Posterior cingulate gyrus (tissue), 11 donors: ENCODE data around the gene AUTS2.
A peak's percentile ranks its signal among the peaks of the same experiment; 100 is the strongest.

Experiments
- DNase-seq, 10 donors: peaks; one replicate each; pipeline versions ENCODE4 v3.0.0 to v3.0.0-alpha.2; 2020 to 2021; ENCODE audit warnings: mixed read lengths in 3 of 10
- intact Hi-C: fragments of 100-400 bp; cut with DNase I; formaldehyde crosslinking; loops from one replicate; pipeline ENCODE4 v1.15.1; 2023

The AUTS2 gene

GRCh38 chr7:69941077-69941651, 342.9 kb downstream of the AUTS2 start:
- no peak for DNase-seq
- intact Hi-C loops, result no loop called here

DNA sequence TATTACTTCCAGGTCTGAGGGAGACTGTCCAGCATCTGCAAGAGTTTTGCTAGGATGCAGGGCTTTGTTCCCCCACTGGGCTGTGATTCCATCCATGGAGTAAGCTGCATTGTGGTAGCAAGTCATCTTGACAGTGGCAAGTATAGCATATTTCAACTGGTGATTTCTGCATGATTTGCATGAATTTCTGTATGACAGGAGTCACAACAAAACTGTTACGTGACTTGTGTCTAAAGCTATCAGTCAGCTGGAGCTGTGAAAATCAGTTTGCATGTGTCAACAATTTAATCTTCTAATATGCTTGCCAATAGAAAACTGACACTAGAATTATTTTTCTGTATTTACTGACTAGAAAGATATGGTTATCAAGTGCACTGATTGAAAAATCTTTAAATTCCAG, 344.3 kb downstream of the AUTS2 start:
- intact Hi-C loops, result no loop called here
- DNase-seq, result no peak

DNA sequence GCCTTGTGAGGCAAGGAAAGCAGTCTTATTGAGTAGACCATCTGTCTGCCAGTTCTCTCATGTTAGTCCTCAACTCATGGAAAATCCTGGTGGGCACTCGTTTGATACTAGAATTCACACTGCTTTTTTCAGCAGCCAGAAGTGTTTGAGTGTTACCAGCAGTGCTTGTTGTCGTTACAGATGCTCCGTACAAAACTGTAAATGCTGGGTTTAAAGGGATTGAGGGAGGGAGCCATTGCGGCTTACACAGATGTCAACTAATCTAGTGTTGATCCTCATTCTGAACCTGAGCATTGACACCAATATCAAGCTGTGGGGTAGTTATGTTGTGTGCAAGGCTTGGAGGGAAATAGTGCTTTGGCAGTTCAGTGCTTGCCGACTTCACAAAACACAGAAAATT, 348.6 kb downstream of the AUTS2 start:
- intact Hi-C loops, result no loop called here
- DNase-seq, result no peak

DNA sequence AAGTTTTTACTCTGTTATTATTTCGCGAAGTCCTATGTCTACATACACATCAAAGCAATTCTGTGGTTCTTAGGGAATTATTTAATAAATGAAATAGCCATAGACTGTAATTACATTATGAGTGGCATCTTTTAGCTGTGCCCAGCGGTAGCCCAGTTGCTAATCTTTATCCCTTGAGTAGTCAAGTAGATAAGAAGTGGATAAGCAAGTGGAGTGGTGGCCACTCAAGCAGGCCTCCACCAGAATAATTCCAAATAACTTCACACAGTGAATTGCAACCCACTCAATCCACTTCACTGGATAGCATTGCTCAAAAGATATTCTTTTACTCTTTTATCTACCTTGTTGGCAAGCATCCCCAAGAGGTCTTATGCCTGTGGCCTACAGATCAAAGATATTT, 349.7 kb downstream of the AUTS2 start:
- intact Hi-C loops, result no loop called here
- DNase-seq, result no peak

- intact Hi-C loops, result no loop called here
- DNase-seq, result no peak
Observed at GRCh38 chr7:69949122-69949521, 350.8 kb downstream of the AUTS2 start.

- intact Hi-C loops, result no loop called here
- no peak for DNase-seq
Observed at GRCh38 chr7:69951458-69951857, 353.2 kb downstream of the AUTS2 start.

DNA sequence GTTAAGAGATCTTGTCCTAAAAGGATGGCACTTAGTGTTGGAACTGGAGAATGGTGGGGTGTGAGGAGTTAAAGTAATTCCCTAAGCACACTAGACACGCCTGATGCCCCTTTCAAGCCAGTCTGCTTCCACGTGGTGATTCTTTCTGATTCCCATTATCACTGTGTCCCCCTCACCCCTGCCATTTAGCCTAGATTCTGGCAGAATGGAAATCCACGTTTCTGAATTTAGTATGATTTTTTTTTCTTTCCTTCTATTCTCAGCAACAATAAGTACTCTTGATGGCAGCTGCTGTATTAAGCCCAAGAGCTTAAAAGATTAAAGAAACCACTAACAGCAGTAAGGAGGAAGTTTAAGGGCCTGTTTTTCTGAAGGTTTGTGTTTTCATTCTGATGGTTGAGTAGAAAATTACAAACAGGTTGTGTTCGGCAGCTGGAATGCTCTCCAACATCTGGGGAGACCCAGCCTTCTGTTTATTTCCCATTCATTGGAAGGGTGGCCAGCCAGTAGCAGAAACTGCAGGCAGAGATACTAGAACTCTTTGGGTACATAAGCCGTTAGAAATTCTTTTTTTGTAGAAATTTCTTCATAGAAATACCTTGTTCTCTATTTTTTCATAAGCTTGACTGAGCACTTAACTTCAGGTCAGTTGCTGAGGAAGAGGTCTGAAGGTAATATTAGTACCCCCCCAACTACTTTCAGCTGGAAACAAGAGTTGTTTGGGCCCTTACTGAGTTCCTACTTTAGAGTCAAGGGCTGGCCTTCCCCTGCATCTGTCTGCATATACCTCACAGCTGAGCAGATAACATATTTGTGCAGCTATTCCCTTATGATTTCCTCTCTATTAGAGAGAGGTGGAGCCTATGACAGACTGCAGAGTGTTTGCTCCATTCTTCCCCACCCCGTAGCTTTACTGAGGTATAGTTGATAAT, 355.1 kb downstream of the AUTS2 start:
- DNase-seq, result no peak
- intact Hi-C loops, result no loop called here

DNA sequence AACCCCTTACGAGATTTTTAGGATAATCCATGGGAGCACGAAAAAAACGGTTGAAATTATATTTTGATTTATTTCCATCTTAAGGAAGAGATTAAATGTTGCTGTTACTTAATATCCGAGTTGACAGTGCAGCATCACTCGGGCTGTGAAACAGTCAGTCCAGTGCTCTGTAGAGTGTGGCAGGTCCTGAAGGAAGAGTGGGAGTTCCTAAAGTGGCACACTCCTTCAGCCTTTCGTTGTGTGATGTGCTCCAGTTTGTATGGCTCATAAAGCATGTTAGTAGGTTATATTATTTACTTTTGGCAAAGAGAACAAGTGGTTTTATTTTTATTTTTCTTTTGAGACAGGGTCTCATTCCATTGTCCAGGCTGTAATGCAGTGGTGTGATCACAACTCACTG, 358.3 kb downstream of the AUTS2 start:
- no peak for DNase-seq
- intact Hi-C loops, result no loop called here

DNA sequence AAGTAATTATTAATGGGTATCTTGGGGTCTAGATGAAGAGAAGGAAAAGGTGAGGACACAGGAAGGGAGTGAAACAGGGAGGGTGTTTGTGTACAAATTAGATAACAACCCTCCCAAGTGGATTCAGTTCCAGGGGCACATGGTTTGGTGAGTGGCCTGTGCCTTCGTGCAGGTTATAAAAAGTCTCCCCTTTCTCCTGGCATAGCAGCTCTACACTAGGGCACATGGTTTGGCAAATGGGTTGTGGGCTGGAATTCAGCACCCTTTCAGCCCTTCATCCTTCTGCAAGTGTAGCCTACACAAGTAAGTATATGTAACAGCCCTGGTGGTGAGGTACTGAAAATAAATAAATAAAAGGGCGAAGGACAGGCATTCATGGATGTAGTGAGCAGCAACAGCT, 359.4 kb downstream of the AUTS2 start:
- DNase-seq, result no peak
- intact Hi-C loops, result no loop called here

GRCh38 chr7:69959789-69960499, 361.7 kb downstream of the AUTS2 start:
- intact Hi-C loops, result no loop called here
- DNase-seq, result no peak

- intact Hi-C loops, result no loop called here
- no peak for DNase-seq
Observed at GRCh38 chr7:69961436-69961835, 363.2 kb downstream of the AUTS2 start.

DNA sequence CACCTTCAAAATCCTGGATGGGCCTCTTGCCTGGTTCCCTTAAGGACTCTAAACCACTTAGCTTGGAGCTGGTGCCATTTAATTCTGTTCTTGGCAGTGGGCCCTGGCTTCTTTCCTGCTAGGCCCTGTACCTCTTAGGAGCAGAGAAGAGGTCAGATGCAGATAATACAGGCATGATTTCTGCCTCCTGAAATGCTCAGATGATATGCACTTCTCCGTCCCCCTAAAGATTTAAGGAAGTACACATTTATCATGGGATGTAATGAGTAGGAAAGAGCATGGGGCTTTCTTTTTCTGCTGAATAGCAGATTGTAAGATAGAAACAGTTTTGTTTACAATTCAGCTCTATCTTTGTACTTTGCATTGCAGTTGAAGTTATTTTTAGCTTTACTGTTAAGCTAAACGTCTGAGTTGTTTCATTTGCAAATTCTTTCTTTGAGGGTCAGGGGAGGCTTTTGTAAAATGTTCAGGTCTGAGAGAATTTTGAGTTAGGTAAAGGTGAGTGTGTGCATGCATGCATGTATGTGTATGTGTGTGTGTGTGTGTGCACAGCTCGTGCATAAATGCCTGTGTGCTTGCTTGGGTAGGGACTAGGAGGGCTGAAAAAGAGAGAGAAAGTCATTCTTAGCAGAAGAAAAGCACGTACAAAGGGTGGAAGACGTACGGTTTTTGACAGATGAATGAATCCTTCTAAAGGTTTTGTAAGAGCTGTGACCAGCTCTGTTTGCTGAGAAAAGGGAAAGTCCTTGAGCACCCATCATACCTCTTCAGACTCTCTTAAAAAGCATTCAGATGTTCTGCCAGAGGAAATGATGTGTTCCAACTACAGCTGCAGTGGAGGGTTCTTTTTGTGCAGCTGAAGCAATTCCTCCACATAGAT, 364.2 kb downstream of the AUTS2 start:
- intact Hi-C loops, result no loop called here
- DNase-seq, result peak in 4 of 10 donors; percentile 10 to 26 (median 12)

GRCh38 chr7:69963393-69963792, 365.1 kb downstream of the AUTS2 start:
- no peak for DNase-seq
- intact Hi-C loops, result no loop called here

DNA sequence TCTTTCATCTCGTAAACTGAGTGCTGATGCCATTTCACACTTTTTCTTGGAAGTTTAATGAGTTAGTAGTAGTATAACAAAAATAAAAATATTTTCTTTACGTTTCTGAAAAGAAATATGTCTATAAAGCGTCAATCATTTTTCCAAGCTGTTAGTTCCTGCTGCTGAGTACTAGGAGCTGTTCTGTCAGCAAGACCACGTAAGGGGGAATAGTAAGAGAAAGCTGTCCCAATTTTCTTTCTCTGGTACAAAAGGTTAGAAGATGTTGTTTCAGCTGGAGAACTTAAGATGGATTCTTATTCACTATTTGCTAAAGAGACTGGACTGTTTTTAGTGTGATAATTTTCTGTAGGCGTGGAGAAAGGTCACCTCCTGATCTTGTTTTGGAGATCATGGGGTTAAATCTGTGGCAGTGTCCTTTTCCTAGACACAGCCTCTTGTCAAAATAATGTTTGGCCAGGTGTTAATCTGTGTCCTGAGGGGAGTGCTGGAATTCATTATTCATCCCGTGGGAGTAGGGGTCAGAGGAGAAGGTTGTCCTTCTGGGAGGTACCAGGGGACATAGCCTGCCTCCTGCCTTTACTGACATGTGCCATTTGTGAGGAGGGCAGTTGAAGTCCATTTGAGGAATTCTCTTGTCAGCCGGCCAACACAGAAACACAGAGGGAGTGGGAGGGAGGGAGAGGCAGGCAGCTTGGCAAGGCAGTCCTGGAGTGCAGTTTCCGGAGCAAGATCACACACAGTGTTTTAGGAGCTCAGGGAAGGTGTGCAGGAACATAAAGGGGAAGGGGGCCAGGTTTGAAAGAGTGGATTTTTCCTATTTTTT, 368.7 kb downstream of the AUTS2 start:
- peak in 5 of 10 donors; percentile 11 to 78 (median 17) for DNase-seq
- intact Hi-C loops, result no loop called here

- intact Hi-C loops, result no loop called here
- DNase-seq, result no peak
Observed at GRCh38 chr7:69967689-69968450, 369.6 kb downstream of the AUTS2 start.

- intact Hi-C loops, result no loop called here
- no peak for DNase-seq
Observed at GRCh38 chr7:69968969-69969556, 370.8 kb downstream of the AUTS2 start.

DNA sequence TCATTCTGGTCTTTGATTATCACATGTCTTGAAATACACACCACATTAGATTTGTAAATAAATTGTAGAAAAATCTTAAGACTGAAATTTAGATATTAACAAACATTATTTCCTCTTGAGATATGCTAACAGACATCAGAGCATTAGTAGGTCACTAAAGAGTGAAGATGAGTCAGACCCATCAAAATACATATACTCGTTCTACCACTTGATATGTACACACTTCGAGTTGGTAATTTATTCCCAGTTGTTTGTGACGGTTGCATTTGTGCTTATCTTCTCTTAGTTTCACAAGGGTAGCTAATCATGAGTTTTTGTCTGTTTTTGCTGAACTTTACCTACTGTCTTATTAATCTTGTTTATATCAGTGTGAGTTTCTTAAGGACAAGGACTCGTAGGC, 383.4 kb downstream of the AUTS2 start:
- no peak for DNase-seq
- intact Hi-C loops, result no loop called here

- DNase-seq, result no peak
- intact Hi-C loops, result no loop called here
Observed at GRCh38 chr7:69982197-69982596, 383.9 kb downstream of the AUTS2 start.

DNA sequence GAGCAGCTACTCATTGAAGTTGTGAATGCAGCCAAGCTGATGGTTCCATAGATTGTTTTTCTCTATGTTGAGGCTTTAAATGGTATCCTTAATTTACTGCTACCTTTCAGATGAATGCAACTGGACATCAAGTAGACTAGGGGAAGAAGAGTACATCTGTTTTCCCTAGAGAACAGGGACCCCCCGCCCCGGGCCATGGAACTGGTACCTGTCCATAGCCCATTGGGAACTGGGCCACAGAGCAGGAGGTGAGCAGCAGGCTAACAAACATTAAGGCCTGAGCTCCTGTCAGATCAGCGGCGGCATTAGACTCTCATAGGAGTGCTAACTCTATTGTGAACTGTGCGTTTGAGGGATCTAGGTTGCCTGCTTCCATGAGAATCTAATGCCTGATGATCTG, 391.3 kb downstream of the AUTS2 start:
- intact Hi-C loops, result no loop called here
- no peak for DNase-seq
